GM18511 (cell line): Measurements from ENCODE around the gene ASB2.
A peak's percentile ranks its signal among the peaks of the same experiment; 100 is the strongest.

Experiments used
- ATAC-seq: cut with Tn5 transposase; IDR thresholded peaks from one replicate; pipeline ENCODE4 v1.9.1; 2021; ENCODE audit warnings: mild to moderate bottlenecking, moderate library complexity; ENCODE audit not compliant: unreplicated experiment

Gene ASB2

GRCh38 chr14:93980456-93981201 lies 4.3 kb upstream of the ASB2 start:
- no peak for ATAC-seq

DNA sequence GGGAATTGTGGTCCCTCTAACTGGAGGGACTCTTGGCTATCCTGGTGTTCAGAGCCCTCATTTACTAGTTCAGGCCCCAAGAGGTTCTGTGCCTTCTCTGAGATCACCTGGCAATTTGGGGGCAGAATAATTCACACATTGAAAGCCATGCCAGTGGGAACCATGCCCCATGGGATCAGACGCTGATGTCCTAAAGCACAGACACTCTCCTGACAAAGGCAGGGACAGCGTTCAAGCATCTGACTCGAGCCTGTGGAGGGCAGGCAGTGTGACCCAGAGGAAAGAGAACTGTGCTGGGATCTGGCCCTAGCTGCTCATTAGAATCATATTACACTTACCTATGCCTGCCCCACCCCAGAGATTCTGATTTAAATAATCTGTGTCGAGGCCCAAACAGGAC lies 2.4 kb upstream of the ASB2 start:
- ATAC-seq = peak; percentile 8

DNA sequence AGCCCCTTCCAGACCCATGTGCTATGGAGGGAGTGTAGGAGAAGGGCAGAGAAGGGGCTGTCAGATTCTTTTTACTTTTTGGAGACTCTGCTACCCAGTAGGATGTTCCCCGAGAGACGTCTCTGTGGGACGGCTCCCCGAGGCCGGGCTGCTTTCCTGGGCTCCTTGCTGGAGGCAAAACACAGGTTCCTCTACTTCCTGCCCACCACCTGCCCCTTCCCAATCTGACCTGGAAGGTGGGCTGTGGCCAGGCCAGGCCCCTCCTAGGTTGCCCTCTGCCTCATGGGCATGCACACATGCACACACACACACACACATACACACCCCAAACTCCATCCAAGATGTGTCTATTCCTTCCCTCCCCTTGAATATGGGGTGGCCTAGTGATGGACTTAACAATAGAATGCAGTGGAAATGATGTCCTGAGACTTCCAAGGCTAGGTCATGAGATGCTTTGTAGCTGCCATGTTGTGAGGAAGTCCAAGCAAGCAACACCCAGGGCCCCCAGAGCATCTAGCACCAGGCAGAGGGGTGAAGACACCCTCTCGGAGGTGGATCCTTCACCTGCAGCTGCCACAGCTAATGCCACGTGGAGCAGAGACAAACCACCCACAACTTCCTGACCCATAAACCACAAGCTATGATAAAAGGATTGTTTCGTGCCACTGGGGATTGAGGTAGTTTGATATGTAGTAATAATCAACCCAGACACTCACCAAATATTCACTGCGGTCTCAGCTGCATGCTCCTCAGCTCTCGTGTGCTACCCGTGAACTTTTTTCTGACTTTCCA lies 1.6 kb upstream of the ASB2 start:
- peak; percentile 70 for ATAC-seq

GRCh38 chr14:93977171-93977570 lies 801 bp upstream of the ASB2 start:
- no peak for ATAC-seq

DNA sequence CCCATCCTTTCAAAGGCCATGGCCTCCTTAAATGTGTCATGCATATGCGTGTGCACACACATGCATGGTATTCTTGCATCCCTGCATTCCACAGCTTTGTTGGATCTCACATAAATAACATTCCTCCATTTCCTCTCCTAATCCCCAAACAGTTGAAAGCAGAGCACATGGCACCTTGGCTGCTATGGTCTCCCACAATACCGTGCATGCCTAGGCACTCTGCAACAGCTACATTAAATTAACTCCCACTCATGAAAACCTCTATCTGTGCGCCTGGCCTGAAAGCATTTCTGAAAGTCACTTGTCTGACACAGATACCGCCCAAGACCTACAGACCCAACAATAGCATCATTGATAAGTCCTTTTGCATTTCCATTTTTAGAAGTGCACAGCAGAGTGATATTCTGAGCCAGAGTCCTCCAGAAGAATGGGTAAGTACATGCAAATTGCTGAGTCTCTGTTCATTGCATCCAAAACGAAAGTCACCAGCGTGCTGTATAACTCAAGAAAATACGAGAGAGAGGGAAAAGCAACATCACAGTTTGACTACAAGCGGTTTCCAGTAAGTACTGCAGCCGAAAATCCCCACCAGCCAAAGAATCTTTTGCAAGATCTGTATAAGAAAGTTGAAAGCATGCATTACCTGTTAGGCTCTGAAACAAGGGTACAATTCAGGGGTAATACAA lies 436 bp downstream of the ASB2 start:
- ATAC-seq = peak; percentile 63

GRCh38 chr14:93974833-93975232 lies 1.5 kb downstream of the ASB2 start:
- no peak for ATAC-seq

DNA sequence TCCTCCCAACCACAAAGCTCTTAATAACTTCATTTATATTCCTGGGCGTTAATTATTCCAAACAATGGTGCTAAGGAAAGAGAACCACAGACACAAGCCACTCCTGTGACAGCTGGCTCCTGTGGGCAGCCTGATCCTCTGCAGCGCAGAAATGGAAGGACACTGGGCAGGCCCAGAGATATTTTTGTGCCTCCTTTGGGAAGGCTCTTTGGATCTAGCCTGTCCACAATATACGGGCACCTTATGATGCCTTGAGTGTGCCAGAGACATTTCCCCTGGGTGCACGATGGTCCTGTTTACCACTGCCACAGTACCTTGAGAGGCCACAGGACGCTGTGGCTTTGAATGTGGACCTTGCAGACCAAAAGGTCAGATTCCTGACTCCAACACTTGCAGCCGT lies 2.1 kb downstream of the ASB2 start:
- no peak for ATAC-seq

- ATAC-seq = no peak
These were observed 2.8 kb downstream of the ASB2 start for GRCh38 chr14:93973607-93974006.

GRCh38 chr14:93972618-93973205 lies 3.7 kb downstream of the ASB2 start:
- no peak for ATAC-seq

DNA sequence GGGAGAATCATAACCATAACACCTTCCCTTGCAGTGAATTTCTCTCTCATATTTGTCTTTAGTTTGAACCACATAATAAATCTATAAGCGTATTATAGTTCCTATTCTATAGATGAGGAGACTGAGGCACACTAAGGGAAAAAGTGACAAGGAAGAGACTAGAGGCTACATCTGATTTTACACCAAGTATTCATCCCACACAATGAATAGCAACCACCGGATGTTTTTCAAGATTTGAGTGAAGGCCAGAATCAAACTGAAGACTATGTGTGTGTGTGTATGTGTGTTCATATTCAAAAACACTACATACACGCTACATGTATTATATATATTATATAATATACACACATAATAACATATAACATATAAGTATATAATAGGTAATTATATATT lies 4.7 kb downstream of the ASB2 start:
- no peak for ATAC-seq

- ATAC-seq = peak; percentile 51
These were observed 5.3 kb downstream of the ASB2 start for GRCh38 chr14:93970965-93971634.

DNA sequence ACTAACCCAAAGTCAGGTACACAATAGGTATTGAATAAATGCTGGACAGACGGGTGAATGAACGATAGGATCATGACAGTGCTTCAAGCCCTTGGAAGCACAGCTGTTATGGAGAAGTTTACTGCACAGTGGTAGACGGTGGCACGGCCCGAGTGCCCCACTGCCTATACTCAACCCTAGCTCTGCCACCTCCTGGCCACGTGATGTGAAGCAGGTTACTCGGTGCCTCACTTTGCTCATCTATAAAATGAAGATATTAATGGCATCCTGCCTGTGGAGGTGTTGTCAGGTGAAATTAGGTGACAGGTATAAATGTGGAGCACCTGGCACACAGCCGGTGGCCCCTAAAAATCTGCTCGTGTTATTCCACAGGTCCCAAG lies 5.8 kb downstream of the ASB2 start:
- ATAC-seq = peak; percentile 27

DNA sequence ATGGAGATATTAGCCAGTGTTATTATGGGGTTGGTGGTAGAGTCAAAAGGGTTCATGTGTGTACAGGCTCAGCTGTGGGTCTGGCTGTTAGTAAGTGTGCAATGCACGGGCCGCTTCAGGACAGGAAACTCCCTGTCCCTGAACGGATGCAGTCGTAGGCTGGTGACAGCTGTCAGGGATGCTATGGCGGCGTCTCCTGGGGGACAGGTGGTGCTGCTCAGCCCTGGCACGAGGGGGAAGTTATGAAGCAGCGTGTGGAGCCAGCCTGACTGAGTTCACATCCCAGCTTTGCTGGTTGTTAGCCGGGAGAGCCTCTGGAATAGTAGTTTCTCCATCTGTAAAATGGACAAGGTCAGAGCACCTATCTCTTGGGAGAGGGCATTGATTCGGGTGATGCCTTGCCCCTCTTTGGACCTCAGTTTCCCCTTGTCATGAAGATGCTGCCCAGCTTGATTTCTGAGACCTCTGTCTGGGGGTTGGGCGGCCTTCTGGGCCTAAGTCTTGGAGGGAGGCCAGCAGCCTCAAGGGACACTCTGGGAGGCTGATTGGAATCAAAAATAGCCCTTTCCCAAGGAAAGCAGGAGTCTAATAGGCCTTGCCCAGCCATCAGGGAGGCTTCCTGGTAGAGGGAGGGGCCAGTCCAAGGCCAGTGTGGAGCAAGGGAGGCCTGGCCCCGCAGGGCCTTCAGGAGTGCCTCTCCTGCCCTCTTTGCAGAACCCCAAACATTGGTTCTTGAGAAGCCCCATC lies 7.1 kb downstream of the ASB2 start:
- ATAC-seq = no peak

DNA sequence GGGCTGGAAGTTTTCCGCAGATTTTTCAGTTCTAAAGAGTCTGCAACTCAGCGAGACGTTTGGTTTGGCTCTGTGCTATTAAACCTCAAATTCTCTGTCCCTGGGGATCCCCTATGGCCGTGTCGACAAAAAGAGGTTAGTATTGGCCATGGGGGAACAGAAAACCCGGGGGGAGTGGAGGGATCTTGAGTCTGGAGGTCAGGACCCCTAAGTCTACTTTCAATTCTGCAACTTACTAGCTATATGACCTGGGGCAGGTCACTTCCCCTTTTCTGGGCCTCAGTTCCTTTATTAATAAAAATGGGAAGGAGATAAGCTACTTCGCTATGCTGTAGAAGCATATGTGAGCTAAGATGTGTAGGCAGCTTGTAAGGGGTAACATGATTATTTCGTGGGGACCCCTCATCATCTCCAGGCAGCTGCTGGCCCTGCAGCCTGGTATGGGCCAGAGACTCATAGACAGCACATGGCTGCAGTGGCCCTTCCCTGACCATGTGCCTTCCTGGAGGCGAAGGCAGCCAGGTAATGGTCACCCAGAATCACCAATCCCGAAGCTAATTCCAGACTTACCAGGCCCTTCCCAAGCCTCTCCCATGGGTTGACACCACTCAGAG lies 8.6 kb downstream of the ASB2 start:
- ATAC-seq = peak; percentile 47

DNA sequence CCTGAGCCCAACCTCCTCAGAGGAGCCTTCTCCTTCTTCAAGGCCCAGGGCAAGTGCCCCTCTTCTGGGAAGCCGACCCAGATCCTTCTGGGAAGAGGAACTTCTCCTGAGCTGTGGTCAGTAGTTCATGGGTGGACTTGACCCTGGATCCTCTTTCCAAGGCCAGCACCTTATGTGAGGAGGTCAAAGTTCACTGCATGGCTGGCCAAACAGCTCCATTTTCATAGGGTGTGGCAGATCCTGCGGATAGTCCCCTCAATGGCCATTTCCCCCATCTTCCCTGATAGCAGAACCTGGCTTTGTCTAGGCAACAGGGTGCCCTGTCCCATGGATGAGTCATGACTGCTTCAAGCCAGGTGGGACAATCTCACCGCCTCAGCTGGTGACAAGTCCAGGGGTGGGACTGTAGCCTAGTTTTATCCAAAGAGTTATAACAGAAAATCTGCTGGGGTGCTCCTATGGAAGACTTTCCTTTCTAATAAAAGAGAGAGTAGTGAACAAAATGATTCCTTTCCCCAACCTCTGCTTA lies 10.4 kb downstream of the ASB2 start:
- ATAC-seq = no peak

- ATAC-seq = no peak
These were observed 11.0 kb downstream of the ASB2 start for GRCh38 chr14:93965287-93965821.

DNA sequence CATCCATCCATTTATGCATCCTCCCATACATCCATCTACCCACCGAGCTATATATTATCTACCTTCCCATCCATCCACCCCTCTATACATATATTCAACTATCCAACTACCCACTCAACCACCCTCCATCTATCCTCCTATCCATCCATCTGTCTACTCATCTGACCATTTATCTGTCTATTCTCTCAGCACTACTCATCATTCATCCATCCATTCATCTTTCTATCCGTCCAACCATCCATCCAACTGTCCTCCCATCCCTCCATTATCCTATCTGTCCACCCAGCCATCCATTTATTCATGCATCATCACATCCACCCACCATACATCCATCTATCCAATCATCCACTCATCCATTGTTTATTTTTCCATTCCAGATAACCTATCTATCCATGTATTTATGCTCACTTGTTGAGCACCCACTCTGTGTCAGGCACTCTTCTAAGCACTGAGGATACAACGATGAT lies 11.5 kb downstream of the ASB2 start:
- ATAC-seq = no peak

GRCh38 chr14:93964281-93964680 lies 12.1 kb downstream of the ASB2 start:
- no peak for ATAC-seq

- no peak for ATAC-seq
These were observed 12.7 kb downstream of the ASB2 start for GRCh38 chr14:93963692-93964091.
